Kidney (tissue), 14 donors: ENCODE data around the gene BCKDK. TPM values are rescaled to one million over a fixed set of nuclear protein-coding genes. Genes with fewer than 3 reads are reported as not detected.

ENCODE experiments used
- DNase-seq, 5 donors: peaks; one replicate each; pipeline ENCODE4 v3.0.0-alpha.2; 2013 to 2020
- FAIRE-seq: peaks from 2 replicates; lab custom pipeline; 2012; peaks lifted over from hg19 to GRCh38; lab: Jason Lieb, UNC
- H3K27ac ChIP-seq, 2 donors: one replicate each; pipeline ENCODE4 v1.7.0; 2013; ENCODE audit warnings: low read depth in 2 of 2, low read length in 2 of 2, inconsistent platforms in 1 of 2
- H3K27me3 ChIP-seq: one replicate; pipeline ENCODE4 v1.7.1; 2013; ENCODE audit warnings: low read length, inconsistent platforms; ENCODE audit not compliant: control insufficient read depth, insufficient read depth
- H3K36me3 ChIP-seq, 3 donors: one replicate each; pipeline versions ENCODE4 v1.7.0 to v1.7.1; 2013; ENCODE audit warnings: low read length in 3 of 3, control low read depth in 1 of 3, inconsistent platforms in 1 of 3; ENCODE audit not compliant: insufficient read depth in 3 of 3, control insufficient read depth in 2 of 3
- H3K4me1 ChIP-seq, 3 donors: one replicate each; pipeline versions ENCODE4 v1.7.0 to v1.7.1; 2013; ENCODE audit warnings: low read length in 3 of 3, inconsistent platforms in 1 of 3, low read depth in 1 of 3; ENCODE audit not compliant: control insufficient read depth in 2 of 3, insufficient read depth in 2 of 3
- H3K4me3 ChIP-seq, 3 donors: one replicate each; pipeline versions ENCODE4 v1.7.0 to v1.8.1; 2013; ENCODE audit warnings: low read length in 3 of 3, control low read depth in 1 of 3, inconsistent platforms in 1 of 3
- H3K9ac ChIP-seq, 3 donors: one replicate each; pipeline versions ENCODE4 v1.7.0 to v1.7.1; 2013; ENCODE audit warnings: low read length in 3 of 3, control low read depth in 1 of 3, inconsistent platforms in 1 of 3
- H3K9me3 ChIP-seq, 3 donors: one replicate each; pipeline versions ENCODE4 v1.7.0 to v1.7.1; 2013; ENCODE audit warnings: low read length in 3 of 3, control low read depth in 1 of 3, inconsistent platforms in 1 of 3; ENCODE audit not compliant: control insufficient read depth in 2 of 3, insufficient read depth in 1 of 3
- CTCF ChIP-seq: IDR thresholded peaks from 3 replicates; pipeline ENCODE4 v1.5.1; 2012; ENCODE audit warnings: mild to moderate bottlenecking, moderate library complexity, borderline replicate concordance; ENCODE audit not compliant: insufficient read depth; ENCODE audit errors: extremely low read depth
- intact Hi-C: fragments of 100-400 bp; cut with DNase I; formaldehyde crosslinking; loops from one replicate; pipeline ENCODE4 v1.11.1; 2022
- polyA plus RNA-seq: library from polyadenylated mRNA; stranded (reverse); fragments of 350-450 nt; fragmentation: Illumina TruSeq; extraction: RNeasy Lipid Tissue Mini Kit (QIAGEN cat#74804); gene quantifications from one replicate; pipeline ENCODE4 v1.2.3, GENCODE V29; 2014; ENCODE audit warnings: low read depth, low replicate concordance; ENCODE audit not compliant: insufficient read depth
- total RNA-seq: library from RNA; stranded (reverse); fragmentation: NEBNext Ultra II Directional; extraction: Animal tissue kit (Norgen Biotek cat#: 25700); gene quantifications from one replicate; pipeline ENCODE4 v1.2.1, GENCODE V29; 2021
- donor health status: control.
- donor health status: control.
- donor health status: control.
- donor health status: control.
- donor health status: control.
- donor health status: DM: yes; HTN: yes; CAD: no.
- donor health status: Normal renal cell carcinoma (clear cell type).

BCKDK gene
- total and polyA plus RNA-seq, 2 donors from 2014 or later, result 47.6 to 70.6 TPM

- no peaks in the 10 kb centered on the region for H3K9me3 ChIP-seq
- FAIRE-seq (no peak), DNase-seq (no peak)
- no peak overlapping the region for H3K4me3 ChIP-seq
- intact Hi-C loops, result no loop called here
- H3K36me3 ChIP-seq, result peaks cover 4 to 25% (median 20%) of the 10 kb centered on the region in 3 donors
- TF ChIP-seq CTCF, result no peak
- no peak overlapping the region for H3K27ac ChIP-seq
- no peaks in the 10 kb centered on the region for H3K27me3 ChIP-seq
- peaks cover 0 to 3% (median 0%) of the 10 kb centered on the region in 3 donors for H3K4me1 ChIP-seq
- H3K9ac ChIP-seq, result no peak overlapping the region
Measured at GRCh38 chr16:31080035-31080629, 28.1 kb upstream of the BCKDK start.

GRCh38 chr16:31080756-31081419, 27.3 kb upstream of the BCKDK start:
- DNase-seq, result no peak

GRCh38 chr16:31081428-31082351, 26.5 kb upstream of the BCKDK start:
- FAIRE-seq, result no peak
- Histone ChIP-seq H3K36me3 (peaks cover 4 to 25% (median 20%) of the 10 kb centered on the region in 3 donors), H3K4me1 (no peaks in the 10 kb centered on the region), H3K4me3 (no peak overlapping the region), H3K9me3 (no peaks in the 10 kb centered on the region), H3K27ac (no peak overlapping the region), H3K27me3 (no peaks in the 10 kb centered on the region), H3K9ac (no peak overlapping the region)
- no peak for TF ChIP-seq CTCF
- DNase-seq, result no peak
- intact Hi-C loops, result no loop called here

More at GRCh38 chr16:31080756-31081419, 27.3 kb upstream of the BCKDK start:
- H3K27ac ChIP-seq, result no peak overlapping the region
- H3K9me3 ChIP-seq, result no peaks in the 10 kb centered on the region
- intact Hi-C loops, result no loop called here
- H3K4me3 ChIP-seq, result no peak overlapping the region
- no peak overlapping the region for H3K9ac ChIP-seq
- H3K36me3 ChIP-seq, result peaks cover 4 to 25% (median 20%) of the 10 kb centered on the region in 3 donors
- no peak for TF ChIP-seq CTCF
- no peak for FAIRE-seq
- H3K27me3 ChIP-seq, result no peaks in the 10 kb centered on the region
- no peaks in the 10 kb centered on the region for H3K4me1 ChIP-seq
